ENCODE data around the gene PYHIN1. TPM values are rescaled to one million over a fixed set of nuclear protein-coding genes. Genes with fewer than 3 reads are reported as not detected.

PYHIN1 gene
- polyA plus RNA-seq, 1 donor (not counting 4 experiments of a cell fraction or from before 2014, with no cell fraction given): 0.37 TPM

- H3K36me3 ChIP-seq (ENCODE audit: control insufficient read depth in 2 of 2, extremely low read depth in 1 of 2, insufficient read depth in 2 of 2, low read length in 2 of 2): peaks cover 12 to 49% of the 10 kb centered on the region in 2 experiments
- peak overlapping the region; percentile 0 for H3K9ac ChIP-seq (ENCODE audit: control insufficient read depth, extremely low read depth, insufficient read depth, low read length)
- H3K79me2 ChIP-seq (ENCODE audit: control insufficient read depth, insufficient read depth, low read length): peaks cover 71% of the 10 kb centered on the region
- H3K4me3 ChIP-seq (ENCODE audit: control insufficient read depth in 2 of 3, extremely low read depth in 1 of 3, insufficient read depth in 2 of 3, low read depth in 1 of 3, low read length in 3 of 3): no peak overlapping the region
- H3K4me1 ChIP-seq (ENCODE audit: control insufficient read depth, extremely low read depth, insufficient read depth, low read length): peaks cover 31% of the 10 kb centered on the region
- H3K27me3 ChIP-seq (ENCODE audit: control insufficient read depth, extremely low read depth, insufficient read depth, low read length): no peaks in the 10 kb centered on the region
- H4K20me1 ChIP-seq (ENCODE audit: control insufficient read depth, extremely low read depth, insufficient read depth, low read length): no peaks in the 10 kb centered on the region
- FAIRE-seq (peak; percentile 99), DNase-seq (ENCODE audit: low read depth, low spot score) (no peak)
- dilution Hi-C loops (cut with MboI; ENCODE audit: extremely low pct_ligation_motif_present, low sequenced_read_pairs): no loop called here
- TF ChIP-seq EZH2 (IDR thresholded peaks at IDR 0.05; ENCODE audit: low read length) (no peak), CTCF (optimal IDR thresholded peaks at IDR 0.05 in 1 of 3, IDR thresholded peaks at IDR 0.05 in 1 of 3, conservative IDR thresholded peaks at IDR 0.05 in 1 of 3; ENCODE audit: extremely low read depth in 1 of 3, insufficient read depth in 2 of 3, low read length in 3 of 3) (no peak)
- peak overlapping the region; percentile 1 for H3K4me2 ChIP-seq (ENCODE audit: control insufficient read depth, extremely low read depth, insufficient read depth, low read depth, low read length)
- H3K27ac ChIP-seq (ENCODE audit: control insufficient read depth, insufficient read depth, low read length): peak overlapping the region; percentile 56
- no peak overlapping the region for H2AFZ ChIP-seq (ENCODE audit: control insufficient read depth, low read length)
- H3K9me1 ChIP-seq (ENCODE audit: control insufficient read depth, extremely low read depth, insufficient read depth, low read length): no peaks in the 10 kb centered on the region
- H3K9me3 ChIP-seq (ENCODE audit: control insufficient read depth, low read depth, low read length): peaks cover 2% of the 10 kb centered on the region
These were observed 84.1 kb downstream of the PYHIN1 start for GRCh38 chr1:159015440-159015909.

GRCh38 chr1:159023723-159024122 is 92.4 kb downstream of the PYHIN1 start:
- no peak overlapping the region for H3K4me3 ChIP-seq (ENCODE audit: control insufficient read depth in 2 of 3, extremely low read depth in 1 of 3, insufficient read depth in 2 of 3, low read depth in 1 of 3, low read length in 3 of 3)
- H3K27me3 ChIP-seq (ENCODE audit: control insufficient read depth, extremely low read depth, insufficient read depth, low read length): no peaks in the 10 kb centered on the region
- no peak overlapping the region for H2AFZ ChIP-seq (ENCODE audit: control insufficient read depth, low read length)
- no peaks in the 10 kb centered on the region for H3K9me3 ChIP-seq (ENCODE audit: control insufficient read depth, low read depth, low read length)
- DNase-seq (ENCODE audit: low read depth, low spot score) (no peak), FAIRE-seq (no peak)
- H3K79me2 ChIP-seq (ENCODE audit: control insufficient read depth, insufficient read depth, low read length): peaks cover 68% of the 10 kb centered on the region
- no peak overlapping the region for H3K4me2 ChIP-seq (ENCODE audit: control insufficient read depth, extremely low read depth, insufficient read depth, low read depth, low read length)
- H3K27ac ChIP-seq (ENCODE audit: control insufficient read depth, insufficient read depth, low read length): no peak overlapping the region
- no peaks in the 10 kb centered on the region for H3K4me1 ChIP-seq (ENCODE audit: control insufficient read depth, extremely low read depth, insufficient read depth, low read length)
- no peak for TF ChIP-seq EZH2 (IDR thresholded peaks at IDR 0.05; ENCODE audit: low read length)
- TF ChIP-seq CTCF (optimal IDR thresholded peaks at IDR 0.05 in 1 of 3, IDR thresholded peaks at IDR 0.05 in 1 of 3, conservative IDR thresholded peaks at IDR 0.05 in 1 of 3; ENCODE audit: extremely low read depth in 1 of 3, insufficient read depth in 2 of 3, low read length in 3 of 3): no peak
- H3K36me3 ChIP-seq (ENCODE audit: control insufficient read depth in 2 of 2, extremely low read depth in 1 of 2, insufficient read depth in 2 of 2, low read length in 2 of 2): peaks cover 5 to 33% of the 10 kb centered on the region in 2 experiments
- H3K9ac ChIP-seq (ENCODE audit: control insufficient read depth, extremely low read depth, insufficient read depth, low read length): no peak overlapping the region
- no peaks in the 10 kb centered on the region for H3K9me1 ChIP-seq (ENCODE audit: control insufficient read depth, extremely low read depth, insufficient read depth, low read length)
- dilution Hi-C loops (cut with MboI; ENCODE audit: extremely low pct_ligation_motif_present, low sequenced_read_pairs): no loop called here
- H4K20me1 ChIP-seq (ENCODE audit: control insufficient read depth, extremely low read depth, insufficient read depth, low read length): no peaks in the 10 kb centered on the region

Measured in keratinocyte (primary cell).